Upper lobe of left lung (tissue), 6 donors: Measurements from ENCODE around the gene GFOD2. TPM values are rescaled to one million over a fixed set of nuclear protein-coding genes. Genes with fewer than 3 reads are reported as not detected.
A peak's percentile ranks its signal among the peaks of the same experiment; 100 is the strongest.

Experiments used
- ATAC-seq, 2 donors: fragments of 200-7000 bp; cut with Tn5 transposase; one replicate each; pipeline ENCODE4 v1.9.1; 2022; ENCODE audit warnings: mild to moderate bottlenecking in 2 of 2, moderate library complexity in 2 of 2; ENCODE audit not compliant: low FRiP score in 2 of 2
- DNase-seq, 2 donors: peaks; one replicate each; pipeline ENCODE4 v3.0.0-alpha.2; 2019 to 2020
- H3K27ac ChIP-seq, 4 donors: fragments of 200-600 bp; sonication (generic); one replicate each; pipeline ENCODE4 v1.5.1; 2016 to 2019
- H3K27me3 ChIP-seq, 4 donors: fragments of 200-600 bp; sonication (generic); one replicate each; pipeline ENCODE4 v1.5.1; 2017 to 2019
- H3K36me3 ChIP-seq, 4 donors: fragments of 200-600 bp; sonication (generic); one replicate each; pipeline ENCODE4 v1.5.1; 2016 to 2019
- H3K4me1 ChIP-seq, 4 donors: fragments of 200-600 bp; sonication (generic); one replicate each; pipeline ENCODE4 v1.5.1; 2018 to 2019
- H3K4me3 ChIP-seq, 4 donors: fragments of 200-600 bp; sonication (generic); one replicate each; pipeline ENCODE4 v1.5.1; 2017 to 2019; ENCODE audit warnings: mild to moderate bottlenecking in 2 of 4, moderate library complexity in 1 of 4
- H3K9me3 ChIP-seq, 4 donors: fragments of 200-600 bp; sonication (generic); one replicate each; pipeline ENCODE4 v1.5.1; 2018 to 2019
- EP300 ChIP-seq, 4 donors: sonication (generic); formaldehyde crosslinking; IDR thresholded peaks; one replicate each; pipeline ENCODE4 v1.5.1; 2017; ENCODE audit warnings: antibody characterized with exemption in 4 of 4, control low read depth in 2 of 4
- POLR2A ChIP-seq, 4 donors: fragments of 450-650 bp; IDR thresholded peaks; one replicate each; pipeline ENCODE4 v1.5.1; 2016 to 2017; ENCODE audit warnings: antibody characterized with exemption in 4 of 4, mild to moderate bottlenecking in 2 of 4
- POLR2AphosphoS5 ChIP-seq, 2 donors: sonication (generic); formaldehyde crosslinking; IDR thresholded peaks; one replicate each; pipeline ENCODE4 v1.5.1; 2017; ENCODE audit warnings: antibody characterized with exemption in 2 of 2
- WGBS, 2 donors: methylation state at CpG; one replicate each; pipeline ENCODE4 v1.1.5; 2017 to 2018; 5-methylcytosine and 5-hydroxymethylcytosine counted together
- total RNA-seq, 6 donors: library from RNA; depleted of rRNA in 4 of 6; stranded (reverse); fragments of >200 nt in 4 of 6; gene quantifications; one replicate each; pipeline versions ENCODE4 v1.1.0 to v1.2.1, GENCODE V29; 2016 to 2021
- TF ChIP-seq, protein P1 (sequence below), 6 experiments: fragments of 450-650 bp in 4 of 6; fragments of 200-600 bp in 2 of 6; sonication (generic) in 2 of 6; IDR thresholded peaks; one replicate each; pipeline ENCODE4 v1.5.1; 2016 to 2019; ENCODE audit warnings: antibody characterized with exemption in 6 of 6
- donor health status: DM: no; HTN: no; CAD: no; lungs with moderate emphysema.
- donor health status: DM: no; HTN: yes; CAD: no; lungs with severe emphysema.

The GFOD2 gene
- total RNA-seq, 6 donors from 2014 or later, result 14.3 to 21.0 (median 17.0) TPM

DNA sequence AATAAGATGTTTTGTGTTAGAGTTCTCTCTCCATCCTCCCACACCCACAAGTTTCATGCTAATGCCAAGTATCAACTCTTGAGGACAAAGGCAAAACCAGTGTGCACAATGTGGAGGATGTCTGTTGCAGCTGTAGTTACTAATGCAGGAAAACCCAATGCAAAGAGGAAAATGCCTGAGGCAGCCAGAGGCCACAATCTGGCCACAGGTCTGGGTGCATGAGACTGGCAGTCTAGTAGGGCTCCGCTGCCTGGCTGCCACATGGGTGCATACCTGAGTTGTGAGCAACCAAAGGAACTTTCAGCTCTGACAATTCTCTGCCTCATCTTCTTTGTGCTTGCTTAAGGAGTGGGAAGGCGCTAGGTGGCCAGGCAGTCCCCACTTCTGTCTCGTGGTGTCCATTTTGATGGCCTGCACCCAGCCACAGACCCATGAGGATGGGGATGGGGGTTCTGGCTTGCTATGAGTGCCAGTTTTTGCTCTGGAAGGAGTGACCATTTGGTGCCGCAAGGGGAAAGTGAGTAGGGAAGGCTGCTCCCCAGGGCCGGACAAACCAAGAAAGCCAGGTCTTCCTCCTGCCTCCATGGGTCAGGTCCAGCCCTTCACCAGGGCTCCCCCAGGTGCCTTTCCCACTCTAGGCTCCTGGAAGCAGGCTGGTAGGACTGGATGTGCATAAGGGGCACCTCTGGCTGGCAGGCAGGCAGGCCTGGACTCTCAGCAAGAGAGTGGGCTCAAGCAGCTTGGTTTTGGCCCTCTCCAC is 4.2 kb upstream of the GFOD2 start:
- H3K27ac ChIP-seq, result no peak overlapping the region
- TF ChIP-seq POLR2A (IDR thresholded peaks at IDR 0.05) (no peak), EP300 (IDR thresholded peaks at IDR 0.05) (no peak), POLR2AphosphoS5 (IDR thresholded peaks at IDR 0.05) (no peak)
- TF ChIP-seq, protein P1, sequence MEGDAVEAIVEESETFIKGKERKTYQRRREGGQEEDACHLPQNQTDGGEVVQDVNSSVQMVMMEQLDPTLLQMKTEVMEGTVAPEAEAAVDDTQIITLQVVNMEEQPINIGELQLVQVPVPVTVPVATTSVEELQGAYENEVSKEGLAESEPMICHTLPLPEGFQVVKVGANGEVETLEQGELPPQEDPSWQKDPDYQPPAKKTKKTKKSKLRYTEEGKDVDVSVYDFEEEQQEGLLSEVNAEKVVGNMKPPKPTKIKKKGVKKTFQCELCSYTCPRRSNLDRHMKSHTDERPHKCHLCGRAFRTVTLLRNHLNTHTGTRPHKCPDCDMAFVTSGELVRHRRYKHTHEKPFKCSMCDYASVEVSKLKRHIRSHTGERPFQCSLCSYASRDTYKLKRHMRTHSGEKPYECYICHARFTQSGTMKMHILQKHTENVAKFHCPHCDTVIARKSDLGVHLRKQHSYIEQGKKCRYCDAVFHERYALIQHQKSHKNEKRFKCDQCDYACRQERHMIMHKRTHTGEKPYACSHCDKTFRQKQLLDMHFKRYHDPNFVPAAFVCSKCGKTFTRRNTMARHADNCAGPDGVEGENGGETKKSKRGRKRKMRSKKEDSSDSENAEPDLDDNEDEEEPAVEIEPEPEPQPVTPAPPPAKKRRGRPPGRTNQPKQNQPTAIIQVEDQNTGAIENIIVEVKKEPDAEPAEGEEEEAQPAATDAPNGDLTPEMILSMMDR (IDR thresholded peaks at IDR 0.05), result no peak
- ATAC-seq (no peak), DNase-seq (no peak)
- no peaks in the 10 kb centered on the region for H3K9me3 ChIP-seq
- WGBS, 2 donors, result 93 to 100% methylated on average over 1 to 5 of the region's 5 CpGs
- H3K27me3 ChIP-seq, result no peaks in the 10 kb centered on the region
- peaks cover 11 to 14% (median 12%) of the 10 kb centered on the region in 4 donors for H3K4me1 ChIP-seq
- no peak overlapping the region for H3K4me3 ChIP-seq
- H3K36me3 ChIP-seq, result peaks cover 7 to 42% (median 31%) of the 10 kb centered on the region in 4 donors

DNA sequence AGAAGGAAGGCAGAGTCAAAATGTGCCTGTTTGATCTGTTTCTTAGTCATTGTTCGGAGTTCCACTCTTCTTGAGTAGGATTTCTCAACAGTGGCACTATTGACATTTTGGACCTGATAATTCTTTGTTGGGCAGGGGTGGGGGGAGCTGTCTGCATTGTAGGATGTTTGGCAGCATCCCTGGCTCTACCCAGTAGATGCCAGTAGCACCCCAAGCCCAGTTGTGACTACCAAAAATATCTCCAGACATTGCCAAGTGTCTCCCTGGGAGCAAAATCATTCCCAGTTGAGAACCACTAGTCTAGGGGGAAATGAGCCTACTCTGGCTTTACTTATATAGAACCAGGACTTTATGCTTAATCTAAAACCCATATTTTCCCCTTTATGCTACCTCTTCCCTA is 1.1 kb upstream of the GFOD2 start:
- Histone ChIP-seq H3K36me3 (peaks cover 0 to 17% (median 10%) of the 10 kb centered on the region in 4 donors), H3K9me3 (no peaks in the 10 kb centered on the region), H3K27me3 (no peaks in the 10 kb centered on the region), H3K4me3 (peak overlapping the region in 1 of 4 donors; percentile 90), H3K27ac (peak overlapping the region; percentile 80 to 92 (median 85)), H3K4me1 (peaks cover 17 to 41% (median 21%) of the 10 kb centered on the region in 4 donors)
- WGBS, 2 donors, result 15 to 40% methylated on average over 1 of the region's 1 CpG
- ATAC-seq (no peak), DNase-seq (no peak)
- TF ChIP-seq POLR2AphosphoS5 (IDR thresholded peaks at IDR 0.05) (no peak), EP300 (IDR thresholded peaks at IDR 0.05) (no peak), POLR2A (IDR thresholded peaks at IDR 0.05) (no peak)
- TF ChIP-seq, protein P1 (IDR thresholded peaks at IDR 0.05), result no peak

DNA sequence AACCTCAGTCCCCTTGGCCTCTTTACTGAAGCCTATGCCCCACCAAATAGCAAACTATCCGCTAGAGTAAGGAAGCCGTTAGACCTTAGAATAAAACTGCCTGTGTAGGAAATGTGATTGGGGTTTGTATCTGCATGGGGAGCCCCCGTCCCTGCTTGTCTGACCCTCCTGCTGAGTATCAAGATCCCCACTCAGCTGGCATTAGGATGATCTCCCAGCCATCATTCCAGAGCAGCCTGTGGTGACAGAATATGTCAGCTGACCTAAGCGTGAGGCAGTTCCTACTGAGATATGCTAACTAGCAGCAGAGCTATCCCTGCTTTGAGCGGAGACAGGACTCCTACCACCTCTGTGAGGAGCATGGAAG is 645 bp upstream of the GFOD2 start:
- WGBS, 2 donors, result 3 to 5% methylated on average over 4 to 5 of the region's 5 CpGs
- H3K27ac ChIP-seq, result peak overlapping the region; percentile 80 to 92 (median 85)
- DNase-seq (peak in 1 of 2 donors; percentile 61), ATAC-seq (peak; percentile 51 to 72)
- H3K9me3 ChIP-seq, result no peaks in the 10 kb centered on the region
- H3K4me3 ChIP-seq, result peak overlapping the region; percentile 86 to 97 (median 92)
- TF ChIP-seq EP300 (IDR thresholded peaks at IDR 0.05), result no peak
- TF ChIP-seq POLR2A (IDR thresholded peaks at IDR 0.05), result no peak
- H3K36me3 ChIP-seq, result peaks cover 0 to 13% (median 6%) of the 10 kb centered on the region in 4 donors
- H3K4me1 ChIP-seq, result peaks cover 17 to 43% (median 25%) of the 10 kb centered on the region in 4 donors
- H3K27me3 ChIP-seq, result no peaks in the 10 kb centered on the region

GRCh38 chr16:67718668-67719047 is 458 bp downstream of the GFOD2 start:
- Histone ChIP-seq H3K9me3 (no peaks in the 10 kb centered on the region), H3K36me3 (peaks cover 0 to 6% (median 1%) of the 10 kb centered on the region in 4 donors), H3K4me3 (peak overlapping the region; percentile 86 to 97 (median 92)), H3K27ac (peak overlapping the region; percentile 80 to 92 (median 85)), H3K4me1 (peaks cover 17 to 51% (median 31%) of the 10 kb centered on the region in 4 donors), H3K27me3 (no peaks in the 10 kb centered on the region)
- TF ChIP-seq POLR2AphosphoS5 (IDR thresholded peaks at IDR 0.05) (no peak), POLR2A (IDR thresholded peaks at IDR 0.05) (no peak), EP300 (IDR thresholded peaks at IDR 0.05) (no peak)
- ATAC-seq (peak in 1 of 2 donors; percentile 5), DNase-seq (no peak)
- 1 to 4% methylated on average over 7 to 14 of the region's 14 CpGs for WGBS, 2 donors

- H3K4me1 ChIP-seq, result peaks cover 17 to 51% (median 34%) of the 10 kb centered on the region in 4 donors
- H3K27me3 ChIP-seq, result no peaks in the 10 kb centered on the region
- TF ChIP-seq, protein P1 (IDR thresholded peaks at IDR 0.05), result no peak
- no peak for TF ChIP-seq POLR2A (IDR thresholded peaks at IDR 0.05)
- no peak for TF ChIP-seq POLR2AphosphoS5 (IDR thresholded peaks at IDR 0.05)
- no peak for TF ChIP-seq EP300 (IDR thresholded peaks at IDR 0.05)
- no peaks in the 10 kb centered on the region for H3K9me3 ChIP-seq
- 78 to 79% methylated on average over 2 of the region's 2 CpGs for WGBS, 2 donors
- no peak overlapping the region for H3K27ac ChIP-seq
- no peak for DNase-seq
- no peak for ATAC-seq
- H3K4me3 ChIP-seq, result no peak overlapping the region
- H3K36me3 ChIP-seq, result no peaks in the 10 kb centered on the region
These were observed 3.0 kb downstream of the GFOD2 start for GRCh38 chr16:67716097-67716496.
